ENCODE data around the gene TLN1.

The TLN1 gene

GRCh38 chr9:35732185-35732799, at the start of gene TLN1, which contains the start of gene CREB3:
TLN1 (minus strand) TSS chr9:35732195; CDS start chr9:35725694, 6,501 bp downstream.
CREB3 (plus strand) TSS chr9:35732666; CDS start chr9:35732773, 107 bp downstream.
- DNase-seq: peak; percentile 95

- DNase-seq: no peak
Measured at GRCh38 chr9:35781066-35781465, 49.1 kb upstream of the TLN1 start.

GRCh38 chr9:35778496-35778895, 46.5 kb upstream of the TLN1 start:
- DNase-seq: no peak

GRCh38 chr9:35776018-35776417, 44.0 kb upstream of the TLN1 start:
- peak; percentile 89 for DNase-seq

GRCh38 chr9:35774907-35775635, 43.1 kb upstream of the TLN1 start:
- no peak for DNase-seq

GRCh38 chr9:35771943-35772342, 39.9 kb upstream of the TLN1 start:
- no peak for DNase-seq

- peak; percentile 77 for DNase-seq
Measured at GRCh38 chr9:35771534-35771933, 39.5 kb upstream of the TLN1 start.

- DNase-seq: no peak
Measured at GRCh38 chr9:35771075-35771433, 39.1 kb upstream of the TLN1 start.

GRCh38 chr9:35769763-35770162, 37.8 kb upstream of the TLN1 start:
- DNase-seq: no peak

GRCh38 chr9:35767458-35767857, 35.5 kb upstream of the TLN1 start:
- no peak for DNase-seq

- no peak for DNase-seq
Measured at GRCh38 chr9:35766997-35767396, 35.0 kb upstream of the TLN1 start.

GRCh38 chr9:35763803-35764202, 31.8 kb upstream of the TLN1 start:
- DNase-seq: no peak

GRCh38 chr9:35763181-35763580, 31.2 kb upstream of the TLN1 start:
- no peak for DNase-seq

GRCh38 chr9:35760651-35761050, 28.7 kb upstream of the TLN1 start:
- DNase-seq: no peak

- DNase-seq: no peak
Measured at GRCh38 chr9:35759795-35760194, 27.8 kb upstream of the TLN1 start.

GRCh38 chr9:35758475-35759050, 26.6 kb upstream of the TLN1 start:
- DNase-seq: no peak

- DNase-seq: peak; percentile 44
Measured at GRCh38 chr9:35757892-35758275, 25.9 kb upstream of the TLN1 start.

- DNase-seq: peak; percentile 66
Measured at GRCh38 chr9:35757226-35757891, 25.4 kb upstream of the TLN1 start.

GRCh38 chr9:35756275-35757225, 24.6 kb upstream of the TLN1 start:
- peak; percentile 55 for DNase-seq

GRCh38 chr9:35755071-35755470, 23.1 kb upstream of the TLN1 start:
- DNase-seq: no peak

GRCh38 chr9:35754264-35754663, 22.3 kb upstream of the TLN1 start, which contains the start of gene MSMP:
MSMP (minus strand) TSS chr9:35754276; CDS start chr9:35754129, 147 bp downstream.
- DNase-seq: no peak

- DNase-seq: no peak
Measured at GRCh38 chr9:35753466-35753865, 21.5 kb upstream of the TLN1 start.

- no peak for DNase-seq
Measured at GRCh38 chr9:35750256-35750531, 18.2 kb upstream of the TLN1 start.
